Measurements from ENCODE around the gene EVC2.

DNA sequence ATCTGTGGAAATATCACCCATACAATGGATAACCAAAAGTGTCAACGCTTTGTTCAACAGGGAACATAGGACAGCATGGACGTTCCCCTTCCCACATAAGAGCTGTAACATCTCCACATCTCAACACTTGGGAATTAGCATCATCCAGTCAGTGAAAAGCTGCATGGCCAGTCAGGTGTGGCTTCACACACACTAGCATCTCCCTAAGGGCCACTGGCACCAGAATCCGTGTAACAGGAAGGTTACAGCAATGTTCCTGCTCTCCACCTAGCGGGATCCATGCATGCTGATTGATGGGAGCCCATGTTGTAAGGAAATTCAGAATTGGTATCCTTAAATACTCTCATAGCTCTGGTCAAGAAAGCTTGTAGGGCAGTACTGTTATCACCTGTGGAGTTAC, 78.8 kb downstream of the EVC2 start:
- TF ChIP-seq, protein P1, sequence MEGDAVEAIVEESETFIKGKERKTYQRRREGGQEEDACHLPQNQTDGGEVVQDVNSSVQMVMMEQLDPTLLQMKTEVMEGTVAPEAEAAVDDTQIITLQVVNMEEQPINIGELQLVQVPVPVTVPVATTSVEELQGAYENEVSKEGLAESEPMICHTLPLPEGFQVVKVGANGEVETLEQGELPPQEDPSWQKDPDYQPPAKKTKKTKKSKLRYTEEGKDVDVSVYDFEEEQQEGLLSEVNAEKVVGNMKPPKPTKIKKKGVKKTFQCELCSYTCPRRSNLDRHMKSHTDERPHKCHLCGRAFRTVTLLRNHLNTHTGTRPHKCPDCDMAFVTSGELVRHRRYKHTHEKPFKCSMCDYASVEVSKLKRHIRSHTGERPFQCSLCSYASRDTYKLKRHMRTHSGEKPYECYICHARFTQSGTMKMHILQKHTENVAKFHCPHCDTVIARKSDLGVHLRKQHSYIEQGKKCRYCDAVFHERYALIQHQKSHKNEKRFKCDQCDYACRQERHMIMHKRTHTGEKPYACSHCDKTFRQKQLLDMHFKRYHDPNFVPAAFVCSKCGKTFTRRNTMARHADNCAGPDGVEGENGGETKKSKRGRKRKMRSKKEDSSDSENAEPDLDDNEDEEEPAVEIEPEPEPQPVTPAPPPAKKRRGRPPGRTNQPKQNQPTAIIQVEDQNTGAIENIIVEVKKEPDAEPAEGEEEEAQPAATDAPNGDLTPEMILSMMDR (IDR thresholded peaks at IDR 0.05) = no peak
- no peak for TF ChIP-seq POLR2A (IDR thresholded peaks at IDR 0.05; ENCODE audit: low read depth)

Data from esophagus muscularis mucosa (tissue), 3 donors.